CD1c-positive myeloid dendritic cell (primary cell): ENCODE results near the gene FNDC3B.

Experiments
- DNase-seq: peaks from one replicate; pipeline ENCODE4 v3.0.0-alpha.2; 2016; ENCODE audit errors: extremely low spot score

Gene FNDC3B

DNA sequence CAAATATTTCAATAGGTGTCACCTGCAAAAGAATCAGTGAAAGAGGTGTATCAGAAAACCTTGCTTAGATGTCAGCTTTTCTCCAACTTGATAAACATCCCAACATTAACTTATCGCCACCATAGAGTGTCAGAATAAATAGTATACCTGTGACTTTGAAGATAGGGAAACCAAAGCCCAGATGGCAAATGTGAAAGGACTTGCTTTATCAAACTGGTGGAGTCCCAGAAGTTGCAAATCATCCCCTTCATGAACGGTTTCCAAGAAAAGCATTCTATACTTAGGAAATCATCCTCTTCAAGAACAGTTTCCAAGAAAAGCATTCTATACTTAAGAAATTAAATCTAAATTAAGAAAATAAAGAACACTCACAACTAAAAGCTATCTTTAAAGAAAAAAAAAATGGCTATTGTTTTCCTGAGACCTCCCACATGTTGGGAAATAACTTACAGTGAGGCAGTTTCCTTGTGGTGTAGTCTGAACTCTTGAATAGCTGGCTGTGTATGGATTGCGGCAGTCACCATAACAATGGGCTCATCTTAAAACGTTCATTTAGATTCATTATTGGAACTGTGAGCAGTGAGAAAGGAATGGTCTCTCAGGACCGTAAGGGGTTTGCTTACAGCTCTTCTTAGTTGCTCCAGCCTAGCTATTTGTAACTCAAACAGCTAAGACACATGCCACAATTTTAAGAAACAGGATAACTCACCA, 352.4 kb downstream of the FNDC3B start:
- no peak for DNase-seq

DNA sequence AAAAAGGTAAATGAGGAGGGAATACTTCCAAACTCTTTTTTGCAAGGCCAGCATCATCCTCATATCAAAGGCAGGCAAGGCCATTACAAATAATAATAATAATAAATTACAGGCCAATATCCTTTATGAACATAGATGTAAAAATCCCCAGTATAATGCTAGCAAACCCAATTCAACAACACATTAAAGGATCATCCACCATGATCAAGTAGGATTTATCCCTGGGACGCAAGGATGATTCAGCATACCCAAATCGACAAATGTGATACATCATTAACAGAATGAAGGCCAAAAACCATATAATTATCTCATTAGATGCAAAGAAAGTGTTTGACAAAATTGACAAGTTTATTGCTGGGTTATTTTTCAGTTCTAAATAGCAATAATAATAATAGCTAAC, 355.3 kb downstream of the FNDC3B start:
- no peak for DNase-seq

DNA sequence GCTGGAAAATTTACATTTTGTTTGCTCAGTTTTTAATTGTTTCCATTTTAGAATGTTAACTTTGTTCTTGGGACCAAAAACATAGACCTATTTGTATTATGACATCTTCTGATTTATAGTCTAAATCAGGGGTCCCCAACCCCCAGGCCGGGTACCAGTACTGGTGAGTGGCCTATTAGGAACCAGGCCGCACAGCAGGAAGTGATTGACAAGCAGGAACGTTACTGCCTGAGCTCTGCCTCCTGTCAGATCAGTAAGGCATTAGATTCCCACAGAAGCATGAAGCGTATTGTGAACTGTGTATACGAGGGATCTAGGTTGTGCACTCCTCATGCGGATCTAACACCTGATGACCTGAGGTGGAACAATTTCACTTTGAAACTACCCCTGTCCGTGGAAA, 357.0 kb downstream of the FNDC3B start:
- no peak for DNase-seq

DNA sequence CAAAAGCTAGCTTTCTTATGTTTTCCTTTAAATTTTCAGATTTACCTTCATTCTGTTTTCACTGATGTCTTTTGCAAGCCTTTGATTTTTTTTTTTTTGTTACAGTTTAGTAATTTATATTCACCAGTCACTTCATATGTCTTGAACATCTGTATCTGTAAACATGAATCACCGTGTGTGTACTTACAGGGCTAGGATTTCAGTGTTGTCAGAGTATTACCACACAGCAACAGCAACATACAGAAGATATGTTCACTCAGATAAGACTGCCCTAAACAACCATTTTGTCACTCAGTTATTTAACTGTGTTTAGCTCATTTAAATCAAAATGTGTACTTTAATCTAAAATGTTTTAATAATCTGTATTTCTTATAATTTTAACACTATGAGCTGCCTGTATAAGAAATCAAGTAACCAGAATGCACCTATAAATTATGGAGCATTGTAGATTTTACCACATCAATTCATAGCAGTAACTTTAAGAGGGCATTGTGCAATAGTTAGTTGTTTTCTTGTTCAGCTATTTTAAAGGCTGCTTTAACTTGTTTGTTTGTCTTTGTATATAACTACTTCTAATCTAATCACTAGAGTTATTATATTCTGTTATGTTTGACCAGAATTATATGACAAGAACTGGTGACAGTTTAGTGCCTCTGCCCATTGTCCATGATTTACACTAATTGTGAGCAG, 358.5 kb downstream of the FNDC3B start:
- DNase-seq, result no peak

DNA sequence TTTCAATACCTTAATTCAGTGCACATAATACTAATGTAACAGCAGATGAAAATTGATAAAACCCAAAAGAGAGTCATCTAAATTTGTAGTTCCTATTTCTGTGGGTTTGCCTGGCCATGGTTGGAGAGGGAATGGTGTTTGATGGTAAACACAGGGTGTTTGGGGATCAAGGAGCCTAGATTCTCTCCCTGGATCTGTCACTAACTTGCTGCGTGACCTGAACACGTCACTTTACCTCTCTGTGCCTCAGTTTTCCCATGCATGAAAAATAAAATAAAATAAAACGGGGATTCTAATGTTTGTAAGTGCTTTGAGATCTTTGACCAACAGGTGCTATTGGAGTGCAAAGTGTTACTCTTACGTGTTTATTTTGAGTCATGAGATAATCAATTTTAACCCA, 359.1 kb downstream of the FNDC3B start:
- DNase-seq, result no peak

DNA sequence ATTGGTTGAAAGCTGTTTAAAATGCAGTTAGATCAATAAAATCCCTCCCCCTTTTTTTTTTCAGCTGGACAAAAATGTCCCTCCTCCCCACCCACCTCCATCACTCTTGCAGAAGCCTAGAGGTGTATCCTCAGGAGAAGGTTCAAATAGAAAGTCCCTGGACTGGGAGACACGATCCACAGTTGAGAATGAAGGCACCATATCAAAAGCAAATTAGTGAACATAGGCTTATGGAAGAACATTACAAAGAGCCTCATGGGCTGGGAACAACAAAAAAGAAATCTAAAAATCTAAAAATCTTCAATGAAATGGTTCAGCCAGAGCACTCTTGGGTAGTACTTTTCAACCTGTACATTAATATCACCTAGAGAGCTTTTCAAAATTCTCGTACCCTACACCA, 362.7 kb downstream of the FNDC3B start:
- DNase-seq, result no peak

DNA sequence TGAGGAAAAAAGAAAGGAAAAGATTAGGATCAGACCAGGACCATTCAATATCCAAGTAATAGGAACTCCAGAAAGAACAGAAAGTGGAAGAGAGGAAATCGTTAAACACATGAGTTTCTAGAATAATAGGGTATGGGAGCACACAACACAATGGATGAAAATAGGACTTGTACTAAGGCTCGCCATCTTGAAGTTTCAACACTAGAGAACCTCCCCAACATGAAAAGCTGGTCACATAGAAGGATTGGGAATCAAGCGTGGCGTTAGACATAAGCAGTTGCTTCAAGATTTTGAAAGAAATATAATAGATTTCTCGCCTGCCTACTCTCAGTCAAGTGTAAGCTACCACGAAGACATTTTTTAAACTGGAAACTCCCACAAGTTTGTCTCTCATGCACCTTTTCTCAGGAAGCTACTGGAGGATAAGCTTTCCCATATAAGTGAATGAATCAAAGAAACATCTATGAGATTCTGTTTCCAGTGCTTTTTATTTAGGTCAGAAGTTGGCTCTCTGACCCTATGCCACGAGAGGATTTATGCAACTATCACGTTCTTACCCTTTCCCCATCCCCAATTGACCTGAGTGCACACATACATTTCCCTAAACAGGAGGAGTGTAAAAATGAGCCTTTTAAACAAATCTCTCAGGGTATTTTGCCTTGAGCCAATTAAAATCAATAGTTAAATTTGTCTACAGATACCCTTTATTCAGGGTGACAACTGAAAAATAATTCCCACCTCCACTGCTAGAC, 363.7 kb downstream of the FNDC3B start:
- DNase-seq, result no peak

DNA sequence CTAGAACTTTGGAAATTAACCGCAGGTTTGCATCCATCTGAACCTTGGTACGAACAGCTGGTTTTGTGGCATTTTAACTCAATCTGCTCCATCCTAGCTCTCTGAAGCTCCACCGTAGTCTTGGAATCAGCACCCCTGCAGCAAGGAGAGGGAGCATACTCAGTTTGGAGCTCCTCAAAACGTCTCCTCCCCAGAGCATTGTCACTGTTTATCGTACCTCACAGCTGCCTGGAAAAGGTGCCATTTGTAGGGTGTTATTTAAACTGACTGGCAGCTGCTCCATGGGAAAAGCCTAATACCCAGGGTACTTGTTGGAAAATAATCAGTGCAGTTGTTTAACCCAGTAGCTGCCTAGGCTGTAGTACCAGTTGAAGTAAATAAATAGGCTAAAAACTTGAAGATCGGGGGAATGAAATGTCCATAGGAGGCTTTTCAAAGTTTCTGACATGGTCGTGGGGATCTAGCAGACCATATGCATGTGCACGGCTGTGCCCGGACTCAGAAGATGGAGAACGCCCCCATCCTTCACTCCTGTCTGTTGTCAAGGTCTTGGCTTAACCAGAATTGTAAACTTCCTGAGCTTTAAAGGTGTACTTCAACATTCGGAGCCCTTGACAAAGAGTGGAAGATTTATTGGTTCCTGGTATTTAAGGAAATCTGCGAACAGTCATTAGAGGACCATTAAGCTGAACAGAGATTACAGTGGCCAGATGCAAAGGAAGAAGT, 365.0 kb downstream of the FNDC3B start:
- DNase-seq, result no peak

DNA sequence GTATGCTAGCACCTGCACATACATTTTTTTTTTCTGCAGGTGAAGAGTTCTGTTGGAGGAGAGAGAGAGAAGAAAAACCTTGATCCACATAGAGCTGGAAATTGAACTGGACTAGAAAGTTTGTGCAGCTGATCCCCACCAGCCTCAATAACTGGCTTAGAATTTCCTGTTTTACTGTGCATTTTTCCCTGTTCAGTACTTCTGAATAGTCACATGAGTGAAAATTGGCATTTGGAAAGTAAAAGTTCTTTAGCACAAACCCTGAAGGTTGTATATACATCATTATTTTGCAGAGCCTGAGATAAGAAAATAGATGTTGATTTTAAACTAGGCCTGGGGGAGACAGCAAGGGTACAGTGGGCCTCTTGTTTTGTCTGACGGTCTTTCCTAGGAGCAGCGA, 366.5 kb downstream of the FNDC3B start:
- DNase-seq, result no peak

DNA sequence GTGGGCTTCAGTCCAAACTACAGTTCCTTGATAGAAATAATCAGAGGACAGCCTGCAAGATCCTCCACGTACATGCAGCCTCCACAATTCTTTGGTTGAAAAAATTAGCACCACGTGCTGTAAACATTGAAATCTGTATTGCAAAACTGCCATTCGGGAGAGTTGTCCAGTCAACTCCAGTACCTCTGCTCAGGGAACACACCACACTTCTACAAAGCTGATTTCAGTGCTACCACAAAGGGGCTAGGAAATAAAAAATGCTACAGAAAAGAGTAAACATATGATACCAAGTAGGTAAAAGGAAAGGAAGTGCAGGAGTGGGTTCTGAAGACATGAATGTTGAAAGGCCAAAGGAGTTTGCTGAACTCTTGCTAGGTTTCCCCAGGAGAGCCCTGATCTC, 368.5 kb downstream of the FNDC3B start:
- no peak for DNase-seq

DNA sequence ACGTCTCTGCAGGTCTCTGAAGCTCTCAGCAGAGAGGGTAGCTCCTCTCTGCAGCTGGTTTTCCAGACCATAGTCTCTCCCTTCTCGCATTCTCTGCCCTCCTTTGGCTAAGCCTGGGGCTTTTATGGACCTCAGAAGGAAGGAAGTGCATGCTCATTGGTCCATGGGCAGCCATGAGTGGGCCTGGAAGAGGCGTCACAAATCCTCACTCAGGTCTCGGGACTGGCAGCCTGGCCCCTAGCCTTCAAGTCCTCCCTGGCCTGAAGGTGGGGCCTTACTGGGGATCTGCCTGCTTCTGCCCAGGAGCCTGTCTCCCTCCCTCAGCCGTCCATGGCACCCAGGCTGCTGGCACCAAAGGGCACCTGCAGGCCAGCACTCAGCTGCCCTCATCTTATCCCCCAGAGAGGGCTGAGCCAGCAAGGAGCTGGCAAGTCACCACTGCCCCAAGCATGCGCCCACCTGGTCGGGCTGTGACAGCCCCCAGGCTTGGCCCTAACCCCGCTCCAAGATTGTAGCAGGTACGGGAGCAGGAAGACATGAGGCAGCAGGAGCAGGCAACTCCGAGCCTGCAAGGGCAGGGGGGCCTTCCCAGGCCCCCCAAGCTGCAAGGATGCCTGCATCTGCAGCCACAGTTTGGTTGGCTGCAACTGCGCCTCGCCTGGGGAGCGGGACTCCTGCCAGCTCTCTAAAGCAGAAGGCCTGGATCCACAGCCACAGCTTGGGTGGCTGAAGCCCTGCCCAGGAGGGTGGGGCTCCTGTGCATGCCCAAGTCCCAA, 371.5 kb downstream of the FNDC3B start:
- no peak for DNase-seq

DNA sequence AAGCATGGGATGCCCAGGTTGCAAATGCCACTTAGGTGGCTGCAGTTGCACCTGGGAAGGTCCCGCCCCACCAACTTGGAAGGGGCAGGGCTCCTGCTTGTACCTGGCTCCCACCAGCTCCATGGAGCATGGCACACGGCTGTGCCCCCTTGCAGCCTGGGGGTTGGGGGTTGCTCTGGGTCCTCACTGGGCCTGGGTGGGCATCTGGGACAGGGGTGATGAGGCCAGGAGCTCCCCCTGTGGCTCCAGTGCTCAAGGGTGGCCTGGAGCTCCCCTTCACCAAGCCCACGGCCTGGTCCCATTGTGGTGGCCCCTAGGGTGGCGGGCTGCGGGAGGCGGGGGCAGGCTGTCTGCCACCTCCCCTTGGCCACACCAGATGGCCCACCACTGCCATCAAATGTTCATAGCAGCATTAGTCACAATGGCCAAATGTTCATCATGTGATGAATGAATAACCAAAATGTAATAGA, 372.1 kb downstream of the FNDC3B start:
- no peak for DNase-seq

DNA sequence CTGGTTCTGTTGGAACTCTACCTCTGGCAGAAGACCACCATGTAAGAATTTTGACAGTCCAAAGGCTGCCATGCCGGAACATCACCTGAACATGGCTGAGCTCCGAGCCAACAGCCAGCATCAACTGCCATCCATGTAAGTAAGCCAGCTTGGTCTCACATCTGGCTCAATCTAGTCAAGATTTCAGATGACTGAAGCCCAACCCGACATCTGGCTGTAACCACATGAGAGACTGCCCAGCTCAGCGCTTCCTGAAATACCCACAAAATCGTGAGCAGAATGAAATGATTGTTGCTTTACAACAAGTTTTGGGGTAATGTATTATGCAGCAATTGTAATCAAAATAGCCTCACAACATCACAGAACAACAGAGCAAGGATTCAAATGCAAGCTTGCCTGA, 375.9 kb downstream of the FNDC3B start:
- no peak for DNase-seq

DNA sequence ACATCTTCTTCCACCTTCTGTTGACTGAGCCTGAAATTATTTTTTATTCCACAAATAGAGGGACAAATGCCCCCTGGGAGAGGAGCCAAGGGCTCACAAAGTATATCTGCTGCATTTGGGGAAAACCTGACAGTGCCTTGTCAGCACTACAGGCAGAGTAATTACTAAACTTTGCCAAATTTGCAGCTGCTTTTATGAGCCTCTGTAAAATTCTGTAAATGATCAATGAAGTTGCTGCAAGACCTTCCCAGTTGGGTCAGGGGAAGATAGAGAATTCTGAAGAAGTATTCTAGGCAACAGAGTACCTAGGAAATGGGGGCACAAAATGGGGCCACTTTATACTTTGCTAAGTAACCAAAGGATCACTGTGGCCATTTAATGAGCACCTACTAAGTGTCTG, 398.3 kb downstream of the FNDC3B start:
- no peak for DNase-seq

DNA sequence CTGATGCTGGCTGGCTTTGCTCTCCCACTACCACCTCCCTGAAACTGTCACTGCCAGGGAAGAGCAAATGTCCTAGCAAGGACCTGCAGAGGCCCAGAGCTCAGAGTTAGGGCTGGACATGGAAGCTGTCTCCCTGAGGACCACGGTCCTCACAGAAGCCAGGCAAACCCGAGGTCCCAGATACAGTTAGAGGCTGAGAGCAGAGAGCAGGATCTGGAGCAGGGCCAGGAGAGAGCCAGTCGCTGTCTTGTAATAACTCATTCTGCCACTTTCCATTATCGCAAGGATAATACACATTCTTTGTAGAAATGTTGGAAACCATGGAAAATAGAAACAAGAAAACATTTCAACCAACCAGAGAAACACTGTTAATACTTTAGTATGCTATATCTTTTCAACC, 398.8 kb downstream of the FNDC3B start:
- no peak for DNase-seq

DNA sequence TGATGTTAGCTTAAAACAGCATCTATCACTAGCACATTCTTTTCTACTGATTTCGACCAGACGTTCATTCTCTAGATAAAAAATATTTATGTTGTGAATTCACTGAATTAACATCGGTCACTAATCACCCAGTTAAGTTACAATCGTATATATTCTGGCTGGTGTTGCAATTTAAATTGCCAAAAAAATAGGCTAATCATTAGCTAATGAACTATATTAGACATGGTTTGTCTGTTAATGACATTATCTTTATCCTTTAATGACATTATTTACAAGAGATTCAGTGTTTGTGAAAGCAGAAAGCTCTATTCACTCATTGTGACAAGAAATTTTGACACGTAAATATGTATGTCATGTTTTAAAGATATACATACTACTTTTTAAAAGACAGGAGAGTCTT, 402.2 kb downstream of the FNDC3B start:
- no peak for DNase-seq

DNA sequence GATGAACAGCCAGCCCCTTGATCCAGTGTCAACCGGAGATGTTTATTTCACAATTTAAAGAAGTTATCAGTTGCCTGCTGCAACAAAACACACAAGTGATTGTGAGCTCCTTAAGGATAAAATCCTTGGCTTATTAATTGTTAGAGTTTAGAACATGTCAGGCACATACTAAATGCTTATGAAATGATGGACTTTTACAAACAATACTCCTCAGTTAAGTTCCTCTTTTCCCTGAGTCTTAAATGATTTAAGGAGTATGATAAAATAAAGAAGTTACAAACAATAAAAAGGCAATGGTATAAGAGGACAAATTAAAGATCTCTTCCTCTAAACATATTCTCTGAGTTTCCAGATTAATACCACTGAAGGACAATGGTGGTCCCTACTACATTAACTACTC, 403.2 kb downstream of the FNDC3B start:
- DNase-seq, result no peak

DNA sequence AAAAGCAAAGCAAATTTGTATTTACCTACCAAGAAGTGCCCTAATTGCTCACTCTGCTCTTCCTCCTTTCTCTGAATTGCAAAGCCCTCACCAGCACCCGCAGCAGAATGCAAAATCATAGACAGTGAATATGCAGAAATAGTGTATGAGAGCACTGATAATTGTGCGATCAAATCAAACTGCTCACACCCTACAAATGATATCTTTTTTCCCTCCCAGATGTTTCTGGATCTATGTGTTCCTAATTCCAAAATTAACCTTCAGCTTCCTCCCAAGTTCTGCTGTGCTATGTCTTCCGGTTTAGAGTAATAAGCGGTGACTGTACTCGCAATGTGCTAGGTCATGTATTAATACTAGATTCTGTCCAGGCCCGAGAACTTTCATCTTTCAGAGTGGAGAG, 405.4 kb downstream of the FNDC3B start:
- DNase-seq, result no peak

DNA sequence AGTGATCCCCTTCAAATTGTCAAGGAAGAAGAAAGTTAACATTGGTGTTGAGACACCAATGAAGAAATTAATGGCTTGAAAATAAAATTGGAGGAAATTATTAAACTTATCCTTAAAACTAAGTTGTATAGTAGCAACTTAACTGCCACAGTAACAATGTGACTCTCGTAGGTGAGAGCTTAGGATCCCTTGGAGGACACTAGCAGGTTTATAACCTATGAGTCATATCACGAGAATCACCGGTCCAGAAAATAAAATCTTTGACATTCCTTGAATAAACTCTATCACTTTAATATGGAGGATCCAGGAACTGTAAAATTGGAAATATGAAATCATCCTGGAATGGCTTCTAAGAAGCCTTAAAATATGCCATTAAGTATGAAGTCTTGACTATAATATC, 406.8 kb downstream of the FNDC3B start:
- no peak for DNase-seq

DNA sequence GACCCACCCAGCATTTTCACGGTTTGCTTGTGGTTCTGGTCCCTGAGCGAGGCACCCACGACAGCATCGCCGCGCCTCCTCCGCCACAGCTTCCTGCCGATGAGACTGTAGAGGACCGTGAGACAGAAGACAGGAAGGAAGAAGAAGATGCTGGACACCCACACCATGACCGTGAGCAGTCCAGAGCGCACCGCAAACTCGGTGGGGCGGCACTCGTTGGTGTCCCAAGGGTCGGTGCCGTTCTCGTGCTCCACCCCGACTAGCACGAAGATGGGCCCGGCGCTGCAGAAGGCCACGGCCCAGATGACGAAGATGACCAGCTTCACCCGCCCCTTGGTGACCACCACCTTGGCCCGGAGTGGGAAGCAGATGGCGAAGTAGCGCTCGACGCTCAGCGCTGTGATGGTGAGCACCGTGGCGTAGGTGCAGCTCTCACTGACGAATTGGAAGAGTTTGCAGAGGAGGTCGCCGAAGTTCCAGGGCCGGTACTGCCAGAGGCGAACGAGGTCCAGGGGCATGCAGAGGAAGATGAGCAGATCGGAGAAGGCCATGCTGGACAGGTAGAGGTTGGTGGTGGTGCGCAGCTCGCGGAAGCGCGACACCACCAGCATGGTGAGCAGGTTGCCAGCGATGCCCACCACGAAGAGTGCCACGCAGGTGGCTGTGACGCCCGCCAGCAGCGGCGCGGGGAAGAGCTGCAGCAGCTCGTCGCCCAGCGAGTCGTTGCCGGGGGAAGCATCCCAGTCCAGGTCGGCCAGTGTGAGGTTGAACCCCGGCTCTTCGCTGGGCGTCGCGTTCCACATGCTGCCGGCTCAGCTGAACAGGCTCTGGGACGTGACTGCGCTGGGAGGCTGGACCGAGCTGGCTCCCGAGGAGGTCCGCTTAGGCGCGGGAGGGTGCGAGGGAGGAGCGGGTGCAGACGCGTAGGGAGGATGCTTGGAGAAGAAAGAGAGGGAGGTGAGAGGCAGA, 408.5 kb downstream of the FNDC3B start, which contains the start of gene GHSR:
TSS of gene GHSR (minus strand) at position 846 of the 969 bp plus-strand sequence. CDS start at position 803, 43 bp downstream.
- DNase-seq, result no peak
